HG03060 (cell line): ENCODE data around the gene ARL15.

Source experiments
- ATAC-seq: cut with Tn5 transposase; IDR thresholded peaks from one replicate; pipeline ENCODE4 v1.9.1; 2021; ENCODE audit warnings: low read depth, moderate number of reproducible peaks; ENCODE audit not compliant: unreplicated experiment

The ARL15 gene

GRCh38 chr5:53956196-53956595 is 354.2 kb downstream of the ARL15 start:
- ATAC-seq, result no peak

- ATAC-seq, result no peak
These were observed 359.8 kb downstream of the ARL15 start for GRCh38 chr5:53950621-53951020.

- ATAC-seq, result no peak
These were observed 361.8 kb downstream of the ARL15 start for GRCh38 chr5:53948598-53948997.

GRCh38 chr5:53946405-53947100 is 363.8 kb downstream of the ARL15 start:
- ATAC-seq, result no peak

GRCh38 chr5:53944981-53945380 is 365.4 kb downstream of the ARL15 start:
- ATAC-seq, result no peak

GRCh38 chr5:53943938-53944337 is 366.4 kb downstream of the ARL15 start:
- ATAC-seq, result no peak

- no peak for ATAC-seq
These were observed 367.6 kb downstream of the ARL15 start for GRCh38 chr5:53942724-53943123.

- no peak for ATAC-seq
These were observed 369.5 kb downstream of the ARL15 start for GRCh38 chr5:53940921-53941320.

GRCh38 chr5:53937467-53937866 is 372.9 kb downstream of the ARL15 start:
- ATAC-seq, result no peak

GRCh38 chr5:53936481-53937352 is 373.7 kb downstream of the ARL15 start:
- ATAC-seq, result no peak

GRCh38 chr5:53934151-53934820 is 376.1 kb downstream of the ARL15 start:
- ATAC-seq, result no peak

- no peak for ATAC-seq
These were observed 378.0 kb downstream of the ARL15 start for GRCh38 chr5:53932351-53932750.

- ATAC-seq, result no peak
These were observed 379.9 kb downstream of the ARL15 start for GRCh38 chr5:53930457-53930856.

GRCh38 chr5:53929570-53929969 is 380.8 kb downstream of the ARL15 start:
- ATAC-seq, result no peak

- no peak for ATAC-seq
These were observed 381.2 kb downstream of the ARL15 start for GRCh38 chr5:53929152-53929551.

GRCh38 chr5:53928641-53929040 is 381.7 kb downstream of the ARL15 start:
- no peak for ATAC-seq

- no peak for ATAC-seq
These were observed 382.6 kb downstream of the ARL15 start for GRCh38 chr5:53927668-53928247.

- no peak for ATAC-seq
These were observed 384.3 kb downstream of the ARL15 start for GRCh38 chr5:53926026-53926425.

GRCh38 chr5:53924392-53924791 is 386.0 kb downstream of the ARL15 start:
- ATAC-seq, result no peak

- ATAC-seq, result no peak
These were observed 386.4 kb downstream of the ARL15 start for GRCh38 chr5:53923961-53924360.
